Measurements from ENCODE around the gene TMEM131. TPM values are rescaled to one million over a fixed set of nuclear protein-coding genes. Genes with fewer than 3 reads are reported as not detected.
"Not testable (repeated sequence)": the region's sequence is repeated elsewhere in the genome, so short reads cannot be mapped to it uniquely, and the experiment has no call there.

Gene TMEM131
- total RNA-seq, 1 donor from 2014 or later, result 32.9 TPM

- H3K9ac ChIP-seq (ENCODE audit: low read depth in 1 of 3, low read length in 3 of 3); H3K27ac ChIP-seq (ENCODE audit: low read depth, low read length); H3K9me3 ChIP-seq (ENCODE audit: control insufficient read depth in 3 of 3, low read length in 3 of 3); H3K27me3 ChIP-seq (ENCODE audit: control insufficient read depth in 3 of 3, insufficient read depth in 3 of 3, low read length in 3 of 3); H3K4me3 ChIP-seq (ENCODE audit: low read length in 3 of 3); H3K36me3 ChIP-seq (ENCODE audit: control insufficient read depth in 3 of 3, insufficient read depth in 3 of 3, low read length in 3 of 3); H3K4me1 ChIP-seq (ENCODE audit: control insufficient read depth in 3 of 3, insufficient read depth in 3 of 3, low read length in 3 of 3): not testable (repeated sequence)
These were observed 117.4 kb downstream of the TMEM131 start for GRCh38 chr2:97878317-97878716.

GRCh38 chr2:97871096-97871780, 124.5 kb downstream of the TMEM131 start:
- Histone ChIP-seq H3K27me3 (ENCODE audit: control insufficient read depth in 3 of 3, insufficient read depth in 3 of 3, low read length in 3 of 3) (no peaks in the 10 kb centered on the region), H3K9ac (ENCODE audit: low read depth in 1 of 3, low read length in 3 of 3) (peak overlapping the region; percentile 54 to 73 (median 58)), H3K36me3 (ENCODE audit: control insufficient read depth in 3 of 3, insufficient read depth in 3 of 3, low read length in 3 of 3) (no peaks in the 10 kb centered on the region), H3K9me3 (ENCODE audit: control insufficient read depth in 3 of 3, low read length in 3 of 3) (no peaks in the 10 kb centered on the region), H3K4me1 (ENCODE audit: control insufficient read depth in 3 of 3, insufficient read depth in 3 of 3, low read length in 3 of 3) (peaks cover 32 to 62% (median 38%) of the 10 kb centered on the region in 3 donors), H3K27ac (ENCODE audit: low read depth, low read length) (peak overlapping the region; percentile 92), H3K4me3 (ENCODE audit: low read length in 3 of 3) (peak overlapping the region in 1 of 3 donors; percentile 1)

GRCh38 chr2:97870396-97870843, 125.3 kb downstream of the TMEM131 start:
- H3K9ac ChIP-seq (ENCODE audit: low read depth in 1 of 3, low read length in 3 of 3), result peak overlapping the region; percentile 54 to 73 (median 58)
- peaks cover 32 to 62% (median 38%) of the 10 kb centered on the region in 3 donors for H3K4me1 ChIP-seq (ENCODE audit: control insufficient read depth in 3 of 3, insufficient read depth in 3 of 3, low read length in 3 of 3)
- no peaks in the 10 kb centered on the region for H3K27me3 ChIP-seq (ENCODE audit: control insufficient read depth in 3 of 3, insufficient read depth in 3 of 3, low read length in 3 of 3)
- H3K27ac ChIP-seq (ENCODE audit: low read depth, low read length), result peak overlapping the region; percentile 92
- no peaks in the 10 kb centered on the region for H3K9me3 ChIP-seq (ENCODE audit: control insufficient read depth in 3 of 3, low read length in 3 of 3)
- no peaks in the 10 kb centered on the region for H3K36me3 ChIP-seq (ENCODE audit: control insufficient read depth in 3 of 3, insufficient read depth in 3 of 3, low read length in 3 of 3)
- peak overlapping the region in 2 of 3 donors; percentile 1 to 48 for H3K4me3 ChIP-seq (ENCODE audit: low read length in 3 of 3)

GRCh38 chr2:97869722-97870346, 125.9 kb downstream of the TMEM131 start:
- H3K27ac ChIP-seq (ENCODE audit: low read depth, low read length), result peak overlapping the region; percentile 92

GRCh38 chr2:97868986-97869721, 126.6 kb downstream of the TMEM131 start:
- Histone ChIP-seq H3K4me3 (ENCODE audit: low read length in 3 of 3) (peak overlapping the region in 1 of 3 donors; percentile 11), H3K36me3 (ENCODE audit: control insufficient read depth in 3 of 3, insufficient read depth in 3 of 3, low read length in 3 of 3) (no peaks in the 10 kb centered on the region), H3K27ac (ENCODE audit: low read depth, low read length) (peak overlapping the region; percentile 92), H3K9ac (ENCODE audit: low read depth in 1 of 3, low read length in 3 of 3) (peak overlapping the region; percentile 4 to 54 (median 36)), H3K9me3 (ENCODE audit: control insufficient read depth in 3 of 3, low read length in 3 of 3) (no peaks in the 10 kb centered on the region), H3K4me1 (ENCODE audit: control insufficient read depth in 3 of 3, insufficient read depth in 3 of 3, low read length in 3 of 3) (peaks cover 32 to 68% (median 38%) of the 10 kb centered on the region in 3 donors), H3K27me3 (ENCODE audit: control insufficient read depth in 3 of 3, insufficient read depth in 3 of 3, low read length in 3 of 3) (no peaks in the 10 kb centered on the region)

More at GRCh38 chr2:97869722-97870346, 125.9 kb downstream of the TMEM131 start:
- Histone ChIP-seq H3K9ac (ENCODE audit: low read depth in 1 of 3, low read length in 3 of 3) (peak overlapping the region in 2 of 3 donors; percentile 4 to 54), H3K9me3 (ENCODE audit: control insufficient read depth in 3 of 3, low read length in 3 of 3) (no peaks in the 10 kb centered on the region), H3K27me3 (ENCODE audit: control insufficient read depth in 3 of 3, insufficient read depth in 3 of 3, low read length in 3 of 3) (no peaks in the 10 kb centered on the region), H3K4me3 (ENCODE audit: low read length in 3 of 3) (peak overlapping the region in 1 of 3 donors; percentile 11), H3K36me3 (ENCODE audit: control insufficient read depth in 3 of 3, insufficient read depth in 3 of 3, low read length in 3 of 3) (no peaks in the 10 kb centered on the region), H3K4me1 (ENCODE audit: control insufficient read depth in 3 of 3, insufficient read depth in 3 of 3, low read length in 3 of 3) (peaks cover 32 to 65% (median 38%) of the 10 kb centered on the region in 3 donors)

- Histone ChIP-seq H3K4me3 (ENCODE audit: low read length in 3 of 3) (no peak overlapping the region), H3K9ac (ENCODE audit: low read depth in 1 of 3, low read length in 3 of 3) (no peak overlapping the region), H3K27ac (ENCODE audit: low read depth, low read length) (no peak overlapping the region), H3K36me3 (ENCODE audit: control insufficient read depth in 3 of 3, insufficient read depth in 3 of 3, low read length in 3 of 3) (peaks cover 0 to 7% (median 3%) of the 10 kb centered on the region in 3 donors), H3K9me3 (ENCODE audit: control insufficient read depth in 3 of 3, low read length in 3 of 3) (no peaks in the 10 kb centered on the region), H3K27me3 (ENCODE audit: control insufficient read depth in 3 of 3, insufficient read depth in 3 of 3, low read length in 3 of 3) (no peaks in the 10 kb centered on the region), H3K4me1 (ENCODE audit: control insufficient read depth in 3 of 3, insufficient read depth in 3 of 3, low read length in 3 of 3) (peaks cover 5 to 24% (median 6%) of the 10 kb centered on the region in 3 donors)
These were observed 131.9 kb downstream of the TMEM131 start for GRCh38 chr2:97863829-97864228.

GRCh38 chr2:97861177-97861576, 134.6 kb downstream of the TMEM131 start:
- no peak overlapping the region for H3K27ac ChIP-seq (ENCODE audit: low read depth, low read length)
- H3K36me3 ChIP-seq (ENCODE audit: control insufficient read depth in 3 of 3, insufficient read depth in 3 of 3, low read length in 3 of 3), result peaks cover 3 to 12% (median 8%) of the 10 kb centered on the region in 3 donors
- H3K9me3 ChIP-seq (ENCODE audit: control insufficient read depth in 3 of 3, low read length in 3 of 3), result no peaks in the 10 kb centered on the region
- no peaks in the 10 kb centered on the region for H3K27me3 ChIP-seq (ENCODE audit: control insufficient read depth in 3 of 3, insufficient read depth in 3 of 3, low read length in 3 of 3)
- H3K4me1 ChIP-seq (ENCODE audit: control insufficient read depth in 3 of 3, insufficient read depth in 3 of 3, low read length in 3 of 3), result peaks cover 0 to 11% (median 5%) of the 10 kb centered on the region in 3 donors
- H3K4me3 ChIP-seq (ENCODE audit: low read length in 3 of 3), result no peak overlapping the region
- H3K9ac ChIP-seq (ENCODE audit: low read depth in 1 of 3, low read length in 3 of 3), result no peak overlapping the region

- H3K4me1 ChIP-seq (ENCODE audit: control insufficient read depth in 3 of 3, insufficient read depth in 3 of 3, low read length in 3 of 3), result peaks cover 0 to 5% (median 5%) of the 10 kb centered on the region in 3 donors
- H3K36me3 ChIP-seq (ENCODE audit: control insufficient read depth in 3 of 3, insufficient read depth in 3 of 3, low read length in 3 of 3), result peaks cover 3 to 12% (median 8%) of the 10 kb centered on the region in 3 donors
- H3K27me3 ChIP-seq (ENCODE audit: control insufficient read depth in 3 of 3, insufficient read depth in 3 of 3, low read length in 3 of 3), result no peaks in the 10 kb centered on the region
- H3K27ac ChIP-seq (ENCODE audit: low read depth, low read length), result no peak overlapping the region
- no peak overlapping the region for H3K4me3 ChIP-seq (ENCODE audit: low read length in 3 of 3)
- H3K9ac ChIP-seq (ENCODE audit: low read depth in 1 of 3, low read length in 3 of 3), result no peak overlapping the region
- no peaks in the 10 kb centered on the region for H3K9me3 ChIP-seq (ENCODE audit: control insufficient read depth in 3 of 3, low read length in 3 of 3)
These were observed 137.3 kb downstream of the TMEM131 start for GRCh38 chr2:97858442-97858841.

GRCh38 chr2:97857553-97857952, 138.2 kb downstream of the TMEM131 start:
- no peaks in the 10 kb centered on the region for H3K27me3 ChIP-seq (ENCODE audit: control insufficient read depth in 3 of 3, insufficient read depth in 3 of 3, low read length in 3 of 3)
- peak overlapping the region in 1 of 3 donors; percentile 27 for H3K9ac ChIP-seq (ENCODE audit: low read depth in 1 of 3, low read length in 3 of 3)
- H3K4me1 ChIP-seq (ENCODE audit: control insufficient read depth in 3 of 3, insufficient read depth in 3 of 3, low read length in 3 of 3), result peaks cover 0 to 5% (median 5%) of the 10 kb centered on the region in 3 donors
- H3K9me3 ChIP-seq (ENCODE audit: control insufficient read depth in 3 of 3, low read length in 3 of 3), result no peaks in the 10 kb centered on the region
- no peak overlapping the region for H3K4me3 ChIP-seq (ENCODE audit: low read length in 3 of 3)
- H3K36me3 ChIP-seq (ENCODE audit: control insufficient read depth in 3 of 3, insufficient read depth in 3 of 3, low read length in 3 of 3), result peaks cover 3 to 12% (median 8%) of the 10 kb centered on the region in 3 donors
- no peak overlapping the region for H3K27ac ChIP-seq (ENCODE audit: low read depth, low read length)
